NCI-H2029 (cell line): ENCODE measurements around the gene GLOD5.
A peak's percentile ranks its signal among the peaks of the same experiment; 100 is the strongest.

Experiments
- DNase-seq: peaks from one replicate; lab custom pipeline; 2025; lab: John Stamatoyannopoulos, UW

Gene GLOD5

GRCh38 chrX:48761674-48762471 is at the start of gene GLOD5:
Gene GLOD5, plus strand, starts transcription at chrX:48761747. Its CDS starts 44 bp downstream, at chrX:48761791.
- peak; percentile 83 for DNase-seq

- no peak for DNase-seq
These were observed 49.5 kb upstream of the GLOD5 start for GRCh38 chrX:48711929-48712505.

GRCh38 chrX:48713847-48714246 is 47.7 kb upstream of the GLOD5 start:
- DNase-seq, result no peak

- DNase-seq, result no peak
These were observed 47.0 kb upstream of the GLOD5 start for GRCh38 chrX:48714573-48714972.

DNA sequence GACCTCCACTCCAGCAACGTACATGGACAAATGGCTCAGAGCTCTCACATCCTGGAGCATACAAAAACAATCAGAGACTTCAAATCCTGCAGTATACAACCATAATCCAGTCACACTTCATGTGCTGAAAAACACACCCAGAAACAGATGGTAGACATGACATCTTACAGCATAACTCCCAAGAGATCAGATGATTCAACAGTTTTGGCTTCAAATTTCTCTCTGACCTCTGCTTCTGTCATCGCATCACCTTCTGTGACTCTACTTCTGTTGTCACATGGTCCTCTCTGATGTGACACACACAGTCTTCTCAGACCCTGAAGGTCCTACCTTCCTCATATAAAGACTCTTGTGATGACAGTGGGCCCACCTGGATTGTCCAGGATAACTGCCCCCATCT is 46.5 kb upstream of the GLOD5 start:
- no peak for DNase-seq

- no peak for DNase-seq
These were observed 45.6 kb upstream of the GLOD5 start for GRCh38 chrX:48715876-48716502.

DNA sequence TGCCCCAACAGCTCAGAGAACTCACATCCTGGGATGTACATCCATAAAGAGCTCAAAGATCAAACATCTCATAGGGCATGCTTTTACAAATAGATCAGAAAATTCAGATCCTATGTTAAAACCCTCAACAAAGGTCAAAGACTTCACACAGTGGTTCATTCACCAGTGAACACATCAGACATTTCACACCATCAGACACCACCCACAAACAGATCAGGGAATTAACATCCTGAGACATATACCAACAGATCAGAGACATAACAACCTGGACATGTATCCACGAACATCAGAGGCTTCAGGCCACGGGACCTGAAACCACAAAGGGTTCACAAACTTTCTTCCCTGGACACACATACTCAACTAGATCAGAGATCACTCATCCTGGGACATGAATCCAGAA is 41.6 kb upstream of the GLOD5 start:
- DNase-seq, result no peak

GRCh38 chrX:48720577-48721250 is 40.8 kb upstream of the GLOD5 start:
- no peak for DNase-seq

DNA sequence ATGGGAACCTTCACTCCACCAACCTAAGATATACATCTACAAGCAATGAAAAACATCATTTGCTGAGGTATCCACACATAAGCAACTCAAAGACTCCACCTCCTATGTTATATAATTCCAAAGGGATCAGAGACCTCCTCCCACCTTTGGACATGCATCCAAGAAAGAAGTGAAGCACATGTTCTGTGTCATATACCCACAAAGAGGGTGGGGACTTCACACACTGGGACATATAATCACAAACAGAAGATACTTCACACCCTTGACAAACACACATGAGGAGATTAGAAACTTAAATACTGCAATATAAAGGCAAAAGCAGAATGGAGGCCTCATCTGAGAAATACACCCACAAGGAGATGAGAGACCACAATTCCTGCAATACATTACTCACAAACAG is 39.6 kb upstream of the GLOD5 start:
- no peak for DNase-seq

GRCh38 chrX:48726596-48726995 is 35.0 kb upstream of the GLOD5 start:
- no peak for DNase-seq

DNA sequence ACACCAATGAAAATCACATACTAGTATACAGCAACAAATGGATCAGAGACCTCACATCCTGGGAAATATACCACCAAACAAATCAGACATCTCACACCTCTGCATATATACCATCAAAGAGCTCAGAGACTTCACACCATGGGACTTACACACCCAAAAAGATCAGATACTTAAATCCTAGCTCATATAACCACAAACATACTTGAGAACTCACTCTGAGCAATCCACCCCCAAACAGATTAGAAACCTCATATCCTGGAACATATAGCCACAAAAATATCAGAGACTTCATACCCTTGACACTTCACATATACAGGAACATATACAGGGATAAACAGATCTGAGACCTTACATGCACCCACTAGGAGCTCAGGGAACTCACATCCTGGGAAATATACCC is 32.9 kb upstream of the GLOD5 start:
- DNase-seq, result no peak

DNA sequence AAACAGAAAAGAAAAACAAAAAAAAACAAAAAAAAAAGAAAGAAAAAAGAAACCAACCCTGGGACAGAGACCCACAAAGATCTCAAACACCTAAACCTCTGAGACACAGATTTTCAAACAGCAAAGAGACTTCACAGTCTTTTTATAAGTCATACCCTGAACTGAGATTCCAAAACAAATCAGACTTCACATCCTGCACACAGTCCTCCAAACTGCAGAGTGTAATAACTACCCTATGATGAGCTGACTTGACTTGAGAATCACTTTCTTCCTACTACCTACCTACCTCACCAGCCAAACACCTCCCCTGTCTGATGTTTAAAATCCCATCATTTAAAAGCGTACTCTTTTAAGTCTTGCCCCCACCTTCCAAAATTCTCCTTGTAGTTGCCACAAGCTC is 25.2 kb upstream of the GLOD5 start:
- no peak for DNase-seq

- no peak for DNase-seq
These were observed 24.7 kb upstream of the GLOD5 start for GRCh38 chrX:48736878-48737212.

GRCh38 chrX:48737213-48737938 is 24.2 kb upstream of the GLOD5 start:
- DNase-seq, result peak; percentile 94

GRCh38 chrX:48737940-48738339 is 23.6 kb upstream of the GLOD5 start:
- DNase-seq, result no peak

DNA sequence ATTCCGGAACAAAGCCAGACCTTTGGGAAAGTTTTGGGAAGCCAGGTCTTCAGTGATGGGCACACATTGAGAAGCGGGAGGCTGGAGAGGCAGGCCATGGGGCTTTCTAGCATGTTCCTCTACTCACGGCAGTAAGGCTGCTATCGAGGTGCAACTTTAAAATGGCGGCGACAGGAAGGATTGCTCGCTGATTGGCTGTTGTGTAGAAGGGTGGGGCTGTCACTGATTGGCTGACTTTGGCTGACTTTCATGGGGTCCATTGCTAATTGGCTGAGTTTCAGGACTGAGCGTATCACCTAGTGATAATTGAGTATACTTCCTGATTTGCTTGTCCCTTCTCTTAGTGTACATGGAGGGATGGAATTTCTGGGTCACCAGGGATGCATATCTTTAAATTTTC is 19.7 kb upstream of the GLOD5 start:
- DNase-seq, result no peak

DNA sequence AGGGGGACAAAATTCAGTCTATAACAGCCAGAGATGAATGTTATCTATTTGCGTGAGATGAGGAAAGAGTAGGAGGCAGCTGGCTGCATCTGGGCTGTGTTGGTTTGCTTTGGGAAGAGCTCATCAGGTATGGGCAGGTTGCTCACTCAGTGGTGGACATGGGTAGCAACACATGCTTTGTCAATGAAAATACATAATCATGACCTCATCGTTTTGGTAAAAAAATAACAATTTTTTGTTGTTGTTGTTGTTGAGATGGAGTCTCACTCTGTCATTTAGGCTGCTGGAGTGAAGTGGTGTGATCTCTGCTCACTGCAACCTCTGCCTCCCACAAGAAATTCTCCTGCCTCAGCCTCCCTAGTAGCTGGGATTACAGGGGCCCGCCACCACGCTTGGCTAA is 16.3 kb upstream of the GLOD5 start:
- DNase-seq, result no peak

DNA sequence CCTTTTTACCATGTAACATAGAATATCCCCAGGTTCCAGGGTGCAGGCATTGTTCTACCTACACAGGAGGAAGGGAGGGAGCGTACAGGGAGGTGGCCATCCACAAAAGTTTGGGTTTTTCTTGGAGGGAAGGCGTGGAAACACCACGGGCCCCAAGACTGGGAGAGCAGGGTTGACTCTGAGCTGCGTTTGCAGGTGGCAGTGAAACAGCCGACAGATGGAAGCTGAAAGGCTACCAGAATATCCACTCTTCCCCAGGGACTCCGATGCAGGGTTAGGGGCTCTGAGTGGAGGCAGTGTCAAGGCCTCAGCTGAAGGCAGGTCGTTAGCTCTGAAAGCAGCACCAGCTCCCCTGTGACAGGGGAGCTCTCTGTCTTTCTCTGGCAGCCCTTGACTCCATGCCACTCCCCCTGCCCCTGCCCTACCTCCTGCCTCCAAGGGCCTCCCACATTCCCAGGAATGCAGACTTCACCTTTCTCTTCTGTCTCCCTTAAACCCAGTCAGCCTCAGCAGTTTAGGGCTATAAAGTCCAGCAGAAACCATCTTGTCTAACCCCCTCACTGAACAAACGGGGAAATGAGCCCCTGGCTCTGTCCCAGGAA is 14.0 kb upstream of the GLOD5 start:
- no peak for DNase-seq

DNA sequence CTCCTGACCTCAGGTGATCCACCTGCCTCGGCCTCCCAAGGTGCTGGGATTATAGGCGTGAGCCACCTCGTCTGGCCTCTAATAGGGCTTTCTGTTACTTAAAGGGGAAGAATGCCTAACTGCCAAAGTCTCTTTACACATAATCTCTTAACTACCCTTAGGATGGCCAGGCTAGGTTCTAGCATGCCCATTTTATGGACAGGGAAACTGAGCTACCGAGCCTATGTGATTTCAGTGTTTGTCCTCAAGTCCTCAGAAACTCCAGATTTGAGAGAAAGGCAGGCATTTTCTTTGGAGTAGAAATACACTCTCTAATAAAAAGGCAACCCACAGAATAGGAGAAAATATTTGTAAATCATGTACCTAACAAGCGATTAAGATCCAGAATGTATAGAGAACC is 12.4 kb upstream of the GLOD5 start:
- DNase-seq, result no peak

GRCh38 chrX:48751343-48751742 is 10.2 kb upstream of the GLOD5 start:
- no peak for DNase-seq

DNA sequence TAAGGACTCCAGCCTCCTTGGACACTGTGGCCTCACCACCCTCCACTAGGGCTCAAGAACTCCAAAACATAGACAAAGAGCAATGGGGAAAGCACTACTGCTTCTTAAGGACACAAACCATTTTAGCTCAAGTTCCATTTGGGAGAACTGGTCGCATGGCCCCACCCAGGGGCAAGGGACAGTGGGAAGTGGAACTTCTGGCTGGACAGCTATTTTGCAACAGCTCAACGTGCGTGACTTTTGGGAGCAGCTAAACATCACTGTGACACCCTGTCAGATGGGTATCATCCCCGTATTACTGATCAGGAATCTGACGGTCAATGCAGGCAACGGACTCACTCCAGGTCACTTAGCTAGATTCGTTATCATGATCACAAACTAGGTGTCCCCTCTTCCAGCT is 9.0 kb upstream of the GLOD5 start:
- DNase-seq, result no peak

DNA sequence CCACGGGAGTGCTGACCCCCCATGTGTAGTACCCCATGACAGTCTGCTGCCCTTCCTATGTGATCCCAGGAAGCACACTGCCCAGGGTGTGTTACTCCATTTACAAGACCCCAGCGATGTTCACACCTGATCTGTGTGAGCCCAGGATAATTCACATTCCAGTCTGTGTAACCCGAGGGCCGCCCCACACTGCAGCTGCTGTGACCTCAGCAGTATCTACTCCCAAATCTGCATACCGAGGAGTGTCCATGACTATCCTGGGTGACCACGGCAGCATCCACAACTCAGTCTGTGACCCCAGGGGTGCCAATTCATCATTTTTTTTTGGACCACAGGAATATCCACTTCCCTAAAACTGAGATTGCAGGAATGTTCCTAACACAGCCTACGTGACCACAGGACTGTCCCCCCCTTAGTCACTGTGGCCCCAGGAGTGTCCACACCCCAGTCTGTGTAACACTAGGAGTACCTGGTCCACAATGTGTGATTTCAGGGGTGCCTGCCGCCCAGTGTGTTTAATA is 7.8 kb upstream of the GLOD5 start:
- no peak for DNase-seq
